B cell (primary cell): ENCODE measurements around the gene GPRC5B.

Experiments
- CTCF ChIP-seq: fragments of 200-600 bp; IDR thresholded peaks from one replicate; pipeline ENCODE4 v1.8.0; 2022; ENCODE audit warnings: antibody characterized with exemption, mild to moderate bottlenecking
- EZH2 ChIP-seq: IDR thresholded peaks from 2 replicates; pipeline ENCODE4 v1.6.1; 2012; ENCODE audit warnings: borderline replicate concordance, low read depth, mild to moderate bottlenecking, moderate library complexity, low read length; ENCODE audit not compliant: insufficient read depth, poor library complexity, severe bottlenecking

- TF ChIP-seq CTCF: no peak
- no peak for TF ChIP-seq EZH2
These were observed 26.2 kb downstream of the GPRC5B start for GRCh38 chr16:19858340-19859018.
